HTR-8/SVneo (cell line): Measurements from ENCODE around the gene ECEL1.
"Not testable (repeated sequence)": the region's sequence is repeated elsewhere in the genome, so short reads cannot be mapped to it uniquely, and the experiment has no call there.

Source experiments
- DNase-seq: peaks from one replicate; pipeline ENCODE4 v3.0.0; 2011; ENCODE audit warnings: low spot score, mixed read lengths; ENCODE audit not compliant: insufficient read length
- FAIRE-seq: peaks from 2 replicates; lab custom pipeline; 2011; peaks lifted over from hg19 to GRCh38; lab: Jason Lieb, UNC

Gene ECEL1

GRCh38 chr2:232476045-232476444 lies 11.6 kb downstream of the ECEL1 start:
- DNase-seq (no peak), FAIRE-seq (no peak)

DNA sequence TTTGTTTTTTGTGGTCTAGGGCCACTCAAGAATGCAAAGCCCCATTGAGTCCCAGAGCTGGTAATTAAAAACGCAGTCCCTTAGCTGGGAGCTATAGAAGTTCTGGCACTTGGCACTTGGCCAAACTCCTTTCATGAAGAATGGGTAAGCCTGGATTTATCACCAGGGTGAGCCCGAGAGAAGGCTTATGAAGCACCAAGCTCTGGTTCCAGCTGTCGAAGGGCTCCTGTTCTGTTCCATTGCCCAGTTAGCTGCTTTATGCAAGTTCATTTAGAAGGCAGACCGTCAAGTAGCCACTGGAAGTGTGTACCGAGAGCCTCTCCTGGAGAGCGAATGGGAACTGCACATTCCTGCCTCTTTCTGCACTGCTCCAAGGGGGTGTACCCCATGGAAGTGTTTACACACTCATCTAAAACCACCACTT lies 14.2 kb downstream of the ECEL1 start:
- no peak for FAIRE-seq
- DNase-seq = no peak

DNA sequence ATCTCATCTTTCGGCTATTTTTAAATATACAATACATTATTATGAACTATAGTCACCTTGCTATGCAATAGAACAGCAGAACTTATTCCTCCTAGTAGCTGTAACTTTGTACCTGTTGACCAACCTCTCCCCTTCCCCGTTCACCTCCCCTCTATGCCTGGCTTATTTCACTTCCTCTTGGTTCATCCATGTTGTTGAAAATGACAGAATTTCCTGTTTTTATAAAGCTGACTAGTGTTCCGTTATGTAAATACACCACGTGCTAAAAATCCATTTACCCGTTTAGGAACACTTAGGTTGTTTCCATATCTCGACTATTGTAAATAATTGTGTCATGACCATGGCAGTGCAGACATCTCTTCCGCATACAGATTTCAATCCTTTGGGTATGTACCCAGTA lies 21.4 kb downstream of the ECEL1 start:
- FAIRE-seq = no peak
- DNase-seq = no peak

GRCh38 chr2:232465061-232465460 lies 22.6 kb downstream of the ECEL1 start:
- DNase-seq (no peak), FAIRE-seq (no peak)

DNA sequence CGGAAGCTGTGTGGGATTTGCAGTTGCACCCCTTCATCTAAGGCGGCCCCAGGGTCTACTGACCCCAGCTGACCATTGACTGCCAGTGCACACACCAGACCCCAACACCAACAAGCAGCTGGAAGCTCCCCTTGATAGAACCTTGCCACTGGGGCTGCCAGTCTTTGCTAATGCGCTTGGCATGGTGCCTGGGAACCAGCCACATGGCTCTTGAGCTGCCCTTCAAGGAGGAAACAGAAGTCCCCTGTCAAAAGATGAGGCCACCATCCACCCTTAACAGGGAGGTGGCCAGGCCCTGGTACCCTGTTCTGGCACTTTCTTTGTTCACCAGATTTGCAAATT lies 23.1 kb downstream of the ECEL1 start:
- FAIRE-seq = no peak

GRCh38 chr2:232463701-232464543 lies 23.7 kb downstream of the ECEL1 start:
- no peak for DNase-seq
- FAIRE-seq = no peak

More for the DNA sequence above, 23.1 kb downstream of the ECEL1 start:
- no peak for DNase-seq

GRCh38 chr2:232460171-232460570 lies 27.5 kb downstream of the ECEL1 start:
- DNase-seq = no peak
- FAIRE-seq = no peak

DNA sequence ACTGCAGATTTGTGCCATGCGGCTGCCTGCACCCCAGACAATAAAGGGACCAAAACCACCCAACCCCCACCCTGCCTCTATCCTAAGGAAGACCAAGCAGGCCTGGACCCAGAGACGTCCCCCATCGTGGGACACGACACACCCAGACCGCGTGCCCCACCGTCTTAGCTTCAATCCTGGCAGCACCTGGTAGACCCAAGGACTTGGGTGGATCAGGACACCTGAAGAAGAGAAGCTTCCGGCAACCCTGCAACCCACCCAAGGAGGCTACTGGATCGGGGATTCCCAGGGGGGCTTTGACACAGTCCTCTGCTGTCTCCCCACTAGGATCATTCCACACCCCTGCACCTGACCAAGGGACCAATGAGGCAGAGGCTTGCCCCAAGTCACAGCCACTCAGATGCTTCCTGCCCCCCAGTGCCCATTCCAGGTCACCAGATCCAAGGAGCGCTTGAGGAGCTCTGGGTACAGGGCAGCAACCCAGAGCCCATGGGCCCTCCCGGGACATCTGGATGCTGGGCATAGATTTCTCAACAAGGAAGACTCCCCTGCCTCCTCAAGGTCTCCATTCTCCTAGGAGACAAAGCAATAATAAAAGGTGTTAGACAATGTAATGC lies 28.1 kb downstream of the ECEL1 start:
- FAIRE-seq = no peak

GRCh38 chr2:232458661-232459418 lies 28.8 kb downstream of the ECEL1 start:
- FAIRE-seq (no peak), DNase-seq (no peak)

More for the DNA sequence above, 28.1 kb downstream of the ECEL1 start:
- no peak for DNase-seq

DNA sequence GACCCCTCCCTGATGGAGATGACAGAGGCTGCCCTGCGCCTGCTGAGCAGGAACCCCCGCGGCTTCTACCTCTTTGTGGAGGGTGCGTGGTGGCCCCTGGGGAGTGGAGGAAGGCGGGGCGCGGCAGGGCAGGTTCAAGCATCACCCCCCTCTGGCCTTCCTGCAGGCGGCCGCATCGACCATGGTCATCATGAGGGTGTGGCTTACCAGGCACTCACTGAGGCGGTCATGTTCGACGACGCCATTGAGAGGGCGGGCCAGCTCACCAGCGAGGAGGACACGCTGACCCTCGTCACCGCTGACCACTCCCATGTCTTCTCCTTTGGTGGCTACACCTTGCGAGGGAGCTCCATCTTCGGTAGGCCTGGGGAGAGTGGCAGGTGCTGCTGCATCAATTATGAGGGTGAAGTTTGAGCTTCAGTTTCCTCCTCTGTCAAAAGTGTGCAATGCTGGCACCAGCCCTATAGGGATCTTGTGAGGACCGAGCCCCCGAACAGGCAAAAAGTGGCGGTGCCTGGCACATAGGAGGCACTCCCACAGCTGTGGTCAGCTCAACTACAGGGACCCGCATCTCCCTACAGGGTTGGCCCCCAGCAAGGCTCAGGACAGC lies 29.5 kb downstream of the ECEL1 start:
- DNase-seq (no peak), FAIRE-seq (no peak)

DNA sequence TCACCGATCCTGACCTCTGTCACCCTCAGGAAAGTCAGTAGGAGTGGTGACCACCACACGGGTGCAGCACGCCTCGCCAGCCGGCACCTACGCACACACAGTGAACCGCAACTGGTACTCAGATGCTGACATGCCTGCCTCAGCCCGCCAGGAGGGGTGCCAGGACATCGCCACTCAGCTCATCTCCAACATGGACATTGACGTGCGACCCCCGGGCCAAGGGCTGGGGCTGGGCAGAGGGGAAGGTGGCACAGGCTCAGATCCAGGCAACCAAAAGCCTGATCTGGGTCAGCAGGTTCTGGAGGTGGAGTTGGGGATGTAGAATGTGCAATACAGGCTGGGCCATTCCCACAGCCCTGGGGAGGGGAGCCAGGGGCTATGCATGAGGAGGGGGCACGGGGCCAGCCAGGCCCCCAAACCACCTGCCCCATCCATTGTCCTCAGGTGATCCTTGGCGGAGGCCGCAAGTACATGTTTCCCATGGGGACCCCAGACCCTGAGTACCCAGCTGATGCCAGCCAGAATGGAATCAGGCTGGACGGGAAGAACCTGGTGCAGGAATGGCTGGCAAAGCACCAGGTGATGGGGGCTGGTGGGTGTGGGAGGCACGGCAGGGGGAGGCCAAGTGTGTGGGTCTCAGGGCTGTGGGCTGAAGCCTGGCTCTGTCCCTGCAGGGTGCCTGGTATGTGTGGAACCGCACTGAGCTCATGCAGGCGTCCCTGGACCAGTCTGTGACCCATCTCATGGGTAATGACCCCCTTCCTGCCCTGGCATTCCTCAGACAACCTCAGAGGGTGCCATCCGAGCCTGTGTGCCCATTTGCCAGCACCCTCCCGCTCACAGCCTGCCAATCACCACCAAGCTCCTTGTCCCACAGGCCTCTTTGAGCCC lies 30.3 kb downstream of the ECEL1 start:
- DNase-seq (no peak), FAIRE-seq (no peak)

DNA sequence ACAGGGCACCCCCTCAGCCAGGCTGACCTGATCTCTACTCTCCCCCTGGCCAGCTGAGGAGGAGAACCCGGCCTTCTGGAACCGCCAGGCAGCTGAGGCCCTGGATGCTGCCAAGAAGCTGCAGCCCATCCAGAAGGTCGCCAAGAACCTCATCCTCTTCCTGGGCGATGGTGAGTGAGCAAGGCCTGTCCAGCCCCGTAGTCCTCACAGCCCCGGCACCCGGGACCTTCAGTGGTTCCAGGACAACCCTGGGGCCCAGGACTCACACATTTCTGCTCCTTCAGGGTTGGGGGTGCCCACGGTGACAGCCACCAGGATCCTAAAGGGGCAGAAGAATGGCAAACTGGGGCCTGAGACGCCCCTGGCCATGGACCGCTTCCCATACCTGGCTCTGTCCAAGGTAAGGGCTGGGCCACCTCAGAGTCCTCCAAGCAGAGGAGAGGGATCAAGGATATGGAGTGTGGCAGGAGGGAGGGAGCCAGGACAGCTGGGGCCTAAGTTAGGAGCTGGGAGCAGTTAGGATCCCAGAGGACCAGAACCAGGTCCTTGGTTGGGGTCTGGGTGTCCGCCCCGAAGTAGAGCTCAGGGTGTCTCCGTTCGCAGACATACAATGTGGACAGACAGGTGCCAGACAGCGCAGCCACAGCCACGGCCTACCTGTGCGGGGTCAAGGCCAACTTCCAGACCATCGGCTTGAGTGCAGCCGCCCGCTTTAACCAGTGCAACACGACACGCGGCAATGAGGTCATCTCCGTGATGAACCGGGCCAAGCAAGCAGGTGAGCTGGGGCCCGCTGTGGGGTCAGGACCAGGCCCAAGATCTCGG lies 31.1 kb downstream of the ECEL1 start:
- FAIRE-seq (no peak), DNase-seq (no peak)

DNA sequence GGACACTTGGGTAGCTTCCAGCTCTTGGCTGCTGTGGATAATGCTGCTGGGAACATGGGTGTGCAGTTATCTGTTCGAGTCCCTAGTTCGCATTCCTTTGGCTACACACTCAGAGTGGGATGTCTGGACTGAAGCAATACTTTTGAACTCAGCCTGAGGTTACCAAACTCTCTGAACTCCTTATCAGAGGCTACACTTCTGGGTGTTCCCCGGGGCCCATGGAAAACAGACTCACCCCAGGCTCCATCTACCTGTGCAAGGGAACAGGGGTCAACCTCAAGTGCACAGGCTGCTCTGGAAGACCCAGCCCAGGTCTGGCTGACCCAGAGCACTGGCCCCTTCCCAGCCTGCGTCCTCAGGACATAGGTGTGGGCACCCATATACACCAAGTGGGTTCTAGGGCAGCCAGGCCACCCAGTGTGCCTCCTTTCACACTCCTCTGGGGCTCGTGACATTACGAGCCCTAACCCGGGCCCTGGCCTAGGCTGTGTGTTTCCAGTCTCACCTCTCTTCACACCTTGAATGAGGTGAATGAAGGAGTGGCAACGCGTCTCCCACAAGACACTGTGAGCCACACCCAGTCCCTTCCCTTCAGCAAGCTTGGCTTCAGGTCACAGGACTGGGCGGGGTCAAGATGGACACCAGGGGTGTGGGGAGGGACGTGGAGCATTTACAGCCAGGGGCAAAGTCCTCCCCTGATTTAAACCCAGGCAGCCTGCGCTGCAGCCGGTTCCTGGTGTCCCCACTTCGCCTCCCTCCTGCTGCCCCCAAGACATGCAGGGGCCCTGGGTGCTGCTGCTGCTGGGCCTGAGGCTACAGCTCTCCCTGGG lies 32.0 kb downstream of the ECEL1 start, which contains the start of gene ALPI:
Gene ALPI, plus strand, starts transcription at position 728 of the 830 bp plus-strand sequence. Its CDS starts 47 bp downstream, at position 775.
- no peak for DNase-seq

DNA sequence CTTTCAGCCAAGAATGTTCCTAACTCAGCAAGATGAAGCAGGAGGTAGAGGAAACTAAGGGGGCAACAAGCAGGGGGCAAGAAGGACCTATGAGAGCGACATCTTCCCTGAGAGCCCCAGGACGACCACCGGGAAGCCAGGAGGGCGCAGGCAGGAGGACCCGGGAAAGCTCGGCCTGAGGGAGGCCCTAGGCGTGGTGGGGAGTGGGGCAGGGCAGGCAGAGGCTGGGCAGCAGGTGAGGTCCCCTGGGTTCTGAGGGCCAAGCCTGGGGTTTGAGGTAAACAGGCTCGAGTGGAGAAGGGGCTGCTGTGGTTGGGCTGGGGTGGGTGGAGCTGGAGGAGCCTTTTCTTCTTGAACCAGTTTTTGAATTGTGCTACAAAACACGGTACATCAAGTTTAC lies 33.0 kb downstream of the ECEL1 start:
- DNase-seq = no peak

More for the DNA sequence above, 32.0 kb downstream of the ECEL1 start, which contains the start of gene ALPI:
- no peak for FAIRE-seq

DNA sequence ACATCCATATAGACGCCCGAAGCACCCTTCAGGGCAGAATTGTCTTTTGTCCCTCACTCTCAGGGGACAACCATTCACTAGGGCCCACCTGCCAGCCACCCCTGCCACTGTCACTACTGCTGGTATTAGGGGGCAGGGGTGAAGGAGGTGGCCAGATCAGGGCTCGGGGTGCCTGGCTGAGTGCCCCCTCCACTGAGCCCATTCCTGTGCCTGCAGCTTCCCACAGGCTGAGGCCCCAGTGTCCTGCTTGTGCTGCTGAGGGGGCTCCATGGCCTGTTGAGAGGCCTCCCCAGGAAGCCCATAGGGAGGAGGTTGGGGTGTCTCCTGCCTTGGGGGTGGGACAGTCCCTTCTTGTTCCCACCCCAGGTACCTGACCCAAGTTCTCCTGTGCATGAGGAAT lies 36.0 kb downstream of the ECEL1 start:
- not testable (repeated sequence) for DNase-seq, FAIRE-seq

More for the DNA sequence above, 33.0 kb downstream of the ECEL1 start:
- FAIRE-seq = no peak

DNA sequence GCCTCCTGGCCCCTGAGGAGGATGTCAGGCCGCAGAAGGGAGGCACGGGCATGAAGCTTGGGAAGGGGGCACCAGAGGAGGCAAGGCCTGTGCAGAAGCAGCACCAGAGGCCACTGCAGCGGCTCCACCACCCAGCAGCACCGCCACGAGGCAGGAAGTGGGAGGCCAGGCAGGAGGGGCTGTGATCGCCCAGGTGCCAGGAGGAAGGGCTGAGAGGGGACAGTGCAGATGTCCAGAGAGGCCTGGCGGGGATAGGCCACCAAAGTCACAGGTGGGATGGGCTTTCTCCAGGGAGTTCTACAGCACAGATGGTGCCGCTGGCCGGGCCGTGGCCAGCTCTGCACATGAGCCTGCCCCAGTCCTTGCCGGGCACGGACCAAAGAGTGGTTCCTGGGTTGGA lies 37.7 kb downstream of the ECEL1 start:
- FAIRE-seq = no peak
- no peak for DNase-seq

- FAIRE-seq = no peak
- no peak for DNase-seq
Measured at GRCh38 chr2:232448304-232448690, 39.3 kb downstream of the ECEL1 start.
